ENCODE data around the gene FAIM2.

FAIM2 gene

DNA sequence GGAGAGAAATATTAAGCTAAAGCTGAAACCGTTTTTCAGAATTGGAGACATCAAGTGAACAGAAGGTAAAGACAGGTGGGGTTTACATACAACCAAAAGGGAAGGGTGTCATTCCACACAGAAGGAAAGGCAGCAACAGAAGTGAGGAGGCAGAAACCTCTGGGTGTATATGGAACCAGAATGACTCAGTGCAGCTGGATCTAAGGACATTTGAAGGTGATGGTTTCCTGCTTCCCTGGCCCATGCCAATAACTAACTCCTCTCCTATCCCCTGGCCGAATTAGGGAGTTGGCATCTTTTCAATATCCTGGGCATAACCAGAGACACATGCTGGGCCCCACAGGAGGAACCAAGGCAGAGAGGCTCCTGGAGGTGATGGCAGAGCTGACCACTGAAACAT lies 83.9 kb downstream of the FAIM2 start:
- Histone ChIP-seq H3K9ac (ENCODE audit: low read depth, low read length) (no peak overlapping the region), H3K27me3 (ENCODE audit: control insufficient read depth, insufficient read depth, low read length) (no peaks in the 10 kb centered on the region), H3K4me1 (ENCODE audit: control insufficient read depth, insufficient read depth, low read length) (peaks cover 13% of the 10 kb centered on the region), H3K4me3 (ENCODE audit: low read depth, low read length) (no peak overlapping the region), H3K9me3 (ENCODE audit: control insufficient read depth, insufficient read depth, low read length) (no peaks in the 10 kb centered on the region), H3K36me3 (ENCODE audit: control insufficient read depth, insufficient read depth, low read length) (peaks cover 3% of the 10 kb centered on the region)

- peaks cover 9% of the 10 kb centered on the region for H3K4me1 ChIP-seq (ENCODE audit: control insufficient read depth, insufficient read depth, low read length)
- no peaks in the 10 kb centered on the region for H3K9me3 ChIP-seq (ENCODE audit: control insufficient read depth, insufficient read depth, low read length)
- no peak overlapping the region for H3K9ac ChIP-seq (ENCODE audit: low read depth, low read length)
- H3K36me3 ChIP-seq (ENCODE audit: control insufficient read depth, insufficient read depth, low read length), result no peaks in the 10 kb centered on the region
- H3K4me3 ChIP-seq (ENCODE audit: low read depth, low read length), result no peak overlapping the region
- no peaks in the 10 kb centered on the region for H3K27me3 ChIP-seq (ENCODE audit: control insufficient read depth, insufficient read depth, low read length)
Observed at GRCh38 chr12:49818241-49818895, 85.3 kb downstream of the FAIM2 start.
